ENCODE measurements around the gene SULF2.

The SULF2 gene

GRCh38 chr20:47631078-47631477, 154.2 kb downstream of the SULF2 start:
- TF ChIP-seq ZBTB7A (IDR thresholded peaks at IDR 0.05; ENCODE audit: low read depth) (no peak), EGR1 (IDR thresholded peaks at IDR 0.05) (no peak), USF1 (IDR thresholded peaks at IDR 0.05) (no peak), NFIC (IDR thresholded peaks at IDR 0.05) (no peak), TEAD4 (IDR thresholded peaks at IDR 0.05) (no peak), YY1 (IDR thresholded peaks at IDR 0.05; ENCODE audit: low read depth) (no peak), EP300 (IDR thresholded peaks at IDR 0.05; ENCODE audit: borderline replicate concordance) (no peak), TCF12 (IDR thresholded peaks at IDR 0.05; ENCODE audit: low read depth) (no peak), RAD21 (IDR thresholded peaks at IDR 0.05; ENCODE audit: low read depth) (no peak), FOXM1 (IDR thresholded peaks at IDR 0.05; ENCODE audit: borderline replicate concordance, low read depth) (no peak), REST (IDR thresholded peaks at IDR 0.05; ENCODE audit: low read depth) (no peak), CREB1 (IDR thresholded peaks at IDR 0.05; ENCODE audit: low read depth) (no peak), CEBPB (IDR thresholded peaks at IDR 0.05) (no peak), TAF1 (IDR thresholded peaks at IDR 0.05; ENCODE audit: low read depth) (no peak)
- TF ChIP-seq, protein P1, sequence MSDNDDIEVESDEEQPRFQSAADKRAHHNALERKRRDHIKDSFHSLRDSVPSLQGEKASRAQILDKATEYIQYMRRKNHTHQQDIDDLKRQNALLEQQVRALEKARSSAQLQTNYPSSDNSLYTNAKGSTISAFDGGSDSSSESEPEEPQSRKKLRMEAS (IDR thresholded peaks at IDR 0.05) = no peak

GRCh38 chr20:47629907-47630306, 155.4 kb downstream of the SULF2 start:
- TF ChIP-seq EGR1 (IDR thresholded peaks at IDR 0.05) (no peak), EP300 (IDR thresholded peaks at IDR 0.05; ENCODE audit: borderline replicate concordance) (no peak)

DNA sequence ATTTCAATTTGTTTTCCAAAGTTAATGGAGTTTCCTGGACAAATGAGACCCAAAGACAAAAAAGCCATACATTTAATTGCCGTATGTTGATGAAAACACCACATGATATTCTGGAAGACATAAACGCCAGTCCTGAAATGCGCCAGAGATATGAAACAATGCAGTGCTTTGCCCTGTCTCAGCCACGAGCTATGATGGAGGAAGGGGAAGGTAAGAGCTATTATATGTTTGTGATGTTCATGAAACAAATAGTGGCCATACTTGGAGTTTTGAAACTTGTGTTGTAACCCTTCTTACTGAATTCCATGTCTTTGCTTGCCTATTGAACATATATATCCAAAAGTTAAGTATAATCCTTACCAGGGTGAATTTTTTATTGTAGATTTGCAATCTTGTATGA, 157.7 kb downstream of the SULF2 start:
- TF ChIP-seq CREB1 (IDR thresholded peaks at IDR 0.05; ENCODE audit: low read depth) = no peak
- TF ChIP-seq TAF1 (IDR thresholded peaks at IDR 0.05; ENCODE audit: low read depth) = no peak

DNA sequence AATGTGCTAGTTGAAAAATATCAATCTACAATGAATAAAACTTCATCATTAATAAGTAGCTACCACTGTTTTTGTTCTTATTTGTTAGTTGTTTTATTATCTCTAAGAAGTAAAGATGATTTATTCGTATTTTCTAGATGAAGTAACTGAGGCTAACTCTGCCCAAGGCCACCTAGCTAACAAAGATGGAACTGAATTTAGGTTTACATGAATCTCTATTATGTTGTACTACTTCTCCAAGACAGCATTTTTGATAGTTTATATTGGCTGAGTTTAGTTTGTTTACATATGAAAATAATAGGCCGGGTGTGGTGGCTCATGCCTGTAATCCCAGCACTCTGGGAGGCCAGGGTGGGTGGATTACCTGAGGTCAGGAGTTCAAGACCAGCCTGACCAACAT, 162.1 kb downstream of the SULF2 start:
- no peak for TF ChIP-seq USF1 (IDR thresholded peaks at IDR 0.05)
- no peak for TF ChIP-seq REST (IDR thresholded peaks at IDR 0.05; ENCODE audit: low read depth)
- no peak for TF ChIP-seq TCF12 (IDR thresholded peaks at IDR 0.05; ENCODE audit: low read depth)
- TF ChIP-seq EGR1 (IDR thresholded peaks at IDR 0.05) = no peak
- TF ChIP-seq EP300 (IDR thresholded peaks at IDR 0.05; ENCODE audit: borderline replicate concordance) = no peak
- no peak for TF ChIP-seq ZBTB7A (IDR thresholded peaks at IDR 0.05; ENCODE audit: low read depth)
- no peak for TF ChIP-seq RAD21 (IDR thresholded peaks at IDR 0.05; ENCODE audit: low read depth)
- no peak for TF ChIP-seq TAF1 (IDR thresholded peaks at IDR 0.05; ENCODE audit: low read depth)
- no peak for TF ChIP-seq FOXM1 (IDR thresholded peaks at IDR 0.05; ENCODE audit: borderline replicate concordance, low read depth)
- no peak for TF ChIP-seq NFIC (IDR thresholded peaks at IDR 0.05)
- TF ChIP-seq CEBPB (IDR thresholded peaks at IDR 0.05) = no peak
- TF ChIP-seq CREB1 (IDR thresholded peaks at IDR 0.05; ENCODE audit: low read depth) = no peak
- no peak for TF ChIP-seq YY1 (IDR thresholded peaks at IDR 0.05; ENCODE audit: low read depth)

GRCh38 chr20:47622118-47622665, 163.1 kb downstream of the SULF2 start:
- no peak for TF ChIP-seq TEAD4 (IDR thresholded peaks at IDR 0.05)
- TF ChIP-seq CEBPB (IDR thresholded peaks at IDR 0.05) = no peak
- no peak for TF ChIP-seq EGR1 (IDR thresholded peaks at IDR 0.05)

DNA sequence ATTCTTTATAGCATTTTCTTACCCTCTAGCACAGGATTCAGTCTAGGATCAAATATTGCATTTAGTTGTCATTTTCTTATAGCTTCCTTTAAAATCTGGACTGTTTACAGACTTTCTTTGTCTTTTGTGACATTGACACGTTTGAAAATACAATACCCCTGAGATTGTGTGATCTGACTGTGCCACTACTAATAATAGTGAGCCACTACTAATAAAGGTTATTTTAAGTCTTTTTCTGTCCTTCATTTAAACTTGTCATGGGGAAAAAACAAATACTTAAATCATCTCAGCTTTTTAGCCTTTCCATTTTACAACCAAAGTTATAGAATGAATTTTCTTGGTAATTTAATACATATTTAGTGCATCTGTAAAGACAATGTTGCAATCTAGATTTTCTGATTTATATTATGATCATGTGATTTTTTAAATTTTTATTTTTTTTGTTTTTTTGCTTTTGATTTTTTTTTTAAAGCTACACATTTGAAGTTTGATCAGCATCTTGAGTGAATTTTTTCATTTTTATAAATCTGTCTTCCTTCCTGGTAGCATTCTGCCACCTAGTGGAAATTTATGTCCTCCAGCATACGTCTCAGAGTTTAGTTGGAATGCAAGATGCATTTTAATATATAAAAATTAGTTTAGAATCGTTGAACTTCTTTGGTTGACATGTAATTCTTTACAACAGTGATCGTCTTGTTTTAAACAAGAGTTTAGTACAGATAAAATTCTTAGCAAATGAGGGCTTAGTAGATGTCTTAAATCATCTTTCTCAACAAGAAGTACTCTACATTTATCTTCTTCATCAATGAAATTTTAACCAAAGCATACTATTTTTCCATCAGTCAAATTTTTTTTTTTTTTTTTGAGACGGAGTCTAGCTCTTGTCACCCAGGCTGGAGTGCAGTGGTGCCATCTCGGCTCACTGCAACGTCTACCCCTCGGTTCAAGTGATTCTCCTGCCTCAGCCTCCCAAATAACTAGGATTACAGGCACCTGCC, 164.2 kb downstream of the SULF2 start:
- TF ChIP-seq TEAD4 (IDR thresholded peaks at IDR 0.05) (no peak), ZBTB7A (IDR thresholded peaks at IDR 0.05; ENCODE audit: low read depth) (no peak), USF1 (IDR thresholded peaks at IDR 0.05) (no peak), RAD21 (IDR thresholded peaks at IDR 0.05; ENCODE audit: low read depth) (peak; percentile 87)
